Measurements from ENCODE around the gene NPAS3.

Gene NPAS3

GRCh38 chr14:33510063-33510481 is 571.4 kb downstream of the NPAS3 start:
- no peak overlapping the region for H3K4me3 ChIP-seq (ENCODE audit: low read depth in 1 of 2, low read length in 2 of 2)
- no peak overlapping the region for H3K9ac ChIP-seq (ENCODE audit: low read depth, low read length)
- H3K4me2 ChIP-seq (ENCODE audit: insufficient read depth, low read length) = no peak overlapping the region
- no peak for ATAC-seq (ENCODE audit: insufficient read depth, low read depth)
- no peaks in the 10 kb centered on the region for H4K20me1 ChIP-seq (ENCODE audit: insufficient read depth, low read length)
- DNase-seq = no peak
- H2AFZ ChIP-seq (ENCODE audit: low read depth, low read length) = no peak overlapping the region
- H3K79me2 ChIP-seq (ENCODE audit: insufficient read depth, low read length) = no peaks in the 10 kb centered on the region
- TF ChIP-seq, protein P1, sequence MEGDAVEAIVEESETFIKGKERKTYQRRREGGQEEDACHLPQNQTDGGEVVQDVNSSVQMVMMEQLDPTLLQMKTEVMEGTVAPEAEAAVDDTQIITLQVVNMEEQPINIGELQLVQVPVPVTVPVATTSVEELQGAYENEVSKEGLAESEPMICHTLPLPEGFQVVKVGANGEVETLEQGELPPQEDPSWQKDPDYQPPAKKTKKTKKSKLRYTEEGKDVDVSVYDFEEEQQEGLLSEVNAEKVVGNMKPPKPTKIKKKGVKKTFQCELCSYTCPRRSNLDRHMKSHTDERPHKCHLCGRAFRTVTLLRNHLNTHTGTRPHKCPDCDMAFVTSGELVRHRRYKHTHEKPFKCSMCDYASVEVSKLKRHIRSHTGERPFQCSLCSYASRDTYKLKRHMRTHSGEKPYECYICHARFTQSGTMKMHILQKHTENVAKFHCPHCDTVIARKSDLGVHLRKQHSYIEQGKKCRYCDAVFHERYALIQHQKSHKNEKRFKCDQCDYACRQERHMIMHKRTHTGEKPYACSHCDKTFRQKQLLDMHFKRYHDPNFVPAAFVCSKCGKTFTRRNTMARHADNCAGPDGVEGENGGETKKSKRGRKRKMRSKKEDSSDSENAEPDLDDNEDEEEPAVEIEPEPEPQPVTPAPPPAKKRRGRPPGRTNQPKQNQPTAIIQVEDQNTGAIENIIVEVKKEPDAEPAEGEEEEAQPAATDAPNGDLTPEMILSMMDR (IDR thresholded peaks at IDR 0.05; ENCODE audit: borderline replicate concordance, extremely low read depth, low read length, poor library complexity, severe bottlenecking) = no peak
- TF ChIP-seq EZH2 (IDR thresholded peaks at IDR 0.05; ENCODE audit: borderline replicate concordance, low read depth, low read length, severe bottlenecking) = no peak
- no peaks in the 10 kb centered on the region for H3K36me3 ChIP-seq (ENCODE audit: insufficient read depth, low read length)
- H3K4me1 ChIP-seq (ENCODE audit: insufficient read depth, low read length) = no peaks in the 10 kb centered on the region
- no peaks in the 10 kb centered on the region for H3K9me3 ChIP-seq (ENCODE audit: insufficient read depth, low read length, severe bottlenecking)
- H3K27me3 ChIP-seq (ENCODE audit: insufficient read depth, low read length, poor library complexity) = peaks cover 11% of the 10 kb centered on the region
- H3K27ac ChIP-seq (ENCODE audit: low read length) = no peak overlapping the region

DNA sequence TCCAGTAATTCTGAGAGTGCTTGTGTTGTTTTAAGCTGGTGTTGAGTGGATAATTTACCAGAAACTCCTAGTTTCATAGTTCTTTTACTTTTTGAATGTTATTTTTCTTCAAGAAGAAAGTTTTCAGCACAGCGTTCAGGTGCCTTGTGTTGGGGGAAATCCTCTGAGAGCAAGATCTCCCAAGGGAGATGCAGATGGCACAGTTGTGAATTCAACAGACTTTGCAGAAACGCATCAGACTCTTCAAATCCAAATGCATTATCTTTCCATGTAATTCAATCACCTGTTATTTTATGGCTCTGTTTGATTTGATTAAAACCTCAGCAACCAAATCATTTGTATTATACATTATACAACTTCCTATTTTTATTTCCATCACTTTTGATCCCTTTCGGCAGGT is 572.3 kb downstream of the NPAS3 start:
- H3K27me3 ChIP-seq (ENCODE audit: insufficient read depth, low read length, poor library complexity) = peaks cover 11% of the 10 kb centered on the region
- H3K79me2 ChIP-seq (ENCODE audit: insufficient read depth, low read length) = no peaks in the 10 kb centered on the region
- H3K9ac ChIP-seq (ENCODE audit: low read depth, low read length) = no peak overlapping the region
- H4K20me1 ChIP-seq (ENCODE audit: insufficient read depth, low read length) = no peaks in the 10 kb centered on the region
- no peak overlapping the region for H3K4me2 ChIP-seq (ENCODE audit: insufficient read depth, low read length)
- no peak overlapping the region for H3K4me3 ChIP-seq (ENCODE audit: low read depth in 1 of 2, low read length in 2 of 2)
- DNase-seq (no peak), ATAC-seq (ENCODE audit: insufficient read depth, low read depth) (no peak)
- H2AFZ ChIP-seq (ENCODE audit: low read depth, low read length) = no peak overlapping the region
- H3K36me3 ChIP-seq (ENCODE audit: insufficient read depth, low read length) = no peaks in the 10 kb centered on the region
- H3K27ac ChIP-seq (ENCODE audit: low read length) = no peak overlapping the region
- H3K9me3 ChIP-seq (ENCODE audit: insufficient read depth, low read length, severe bottlenecking) = no peaks in the 10 kb centered on the region
- H3K4me1 ChIP-seq (ENCODE audit: insufficient read depth, low read length) = no peaks in the 10 kb centered on the region
- no peak for TF ChIP-seq EZH2 (IDR thresholded peaks at IDR 0.05; ENCODE audit: borderline replicate concordance, low read depth, low read length, severe bottlenecking)
- TF ChIP-seq, protein P1 (IDR thresholded peaks at IDR 0.05; ENCODE audit: borderline replicate concordance, extremely low read depth, low read length, poor library complexity, severe bottlenecking) = no peak

- Histone ChIP-seq H2AFZ (ENCODE audit: low read depth, low read length) (no peak overlapping the region), H3K27me3 (ENCODE audit: insufficient read depth, low read length, poor library complexity) (peaks cover 11% of the 10 kb centered on the region), H3K9ac (ENCODE audit: low read depth, low read length) (no peak overlapping the region), H3K4me3 (ENCODE audit: low read depth in 1 of 2, low read length in 2 of 2) (no peak overlapping the region), H4K20me1 (ENCODE audit: insufficient read depth, low read length) (no peaks in the 10 kb centered on the region), H3K9me3 (ENCODE audit: insufficient read depth, low read length, severe bottlenecking) (no peaks in the 10 kb centered on the region), H3K4me1 (ENCODE audit: insufficient read depth, low read length) (no peaks in the 10 kb centered on the region), H3K4me2 (ENCODE audit: insufficient read depth, low read length) (no peak overlapping the region), H3K36me3 (ENCODE audit: insufficient read depth, low read length) (no peaks in the 10 kb centered on the region), H3K27ac (ENCODE audit: low read length) (no peak overlapping the region), H3K79me2 (ENCODE audit: insufficient read depth, low read length) (no peaks in the 10 kb centered on the region)
- ATAC-seq (ENCODE audit: insufficient read depth, low read depth) (no peak), DNase-seq (no peak)
- no peak for TF ChIP-seq EZH2 (IDR thresholded peaks at IDR 0.05; ENCODE audit: borderline replicate concordance, low read depth, low read length, severe bottlenecking)
Measured at GRCh38 chr14:33511851-33512640, 573.4 kb downstream of the NPAS3 start.

DNA sequence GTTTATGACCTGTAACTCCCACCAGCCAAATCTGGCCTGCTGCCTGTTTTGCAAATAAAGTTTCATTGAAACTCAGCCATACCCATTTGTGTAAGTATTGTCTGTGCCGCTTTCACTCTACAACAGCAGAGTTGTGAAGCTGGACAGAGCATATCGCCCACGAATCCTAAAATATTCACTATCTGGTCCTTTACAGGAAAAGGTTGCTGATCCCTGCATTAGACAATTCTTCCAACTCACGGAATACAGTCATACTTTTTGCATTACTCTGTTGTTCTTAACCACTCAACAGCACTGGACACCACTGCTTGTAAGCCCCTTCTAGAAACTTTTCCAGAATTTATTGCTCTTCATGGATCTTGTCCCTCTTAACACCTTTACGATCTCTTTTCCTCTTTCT is 576.8 kb downstream of the NPAS3 start:
- Histone ChIP-seq H3K4me1 (ENCODE audit: insufficient read depth, low read length) (no peaks in the 10 kb centered on the region), H3K79me2 (ENCODE audit: insufficient read depth, low read length) (no peaks in the 10 kb centered on the region), H3K4me3 (ENCODE audit: low read depth in 1 of 2, low read length in 2 of 2) (no peak overlapping the region), H4K20me1 (ENCODE audit: insufficient read depth, low read length) (no peaks in the 10 kb centered on the region), H3K27ac (ENCODE audit: low read length) (no peak overlapping the region), H3K27me3 (ENCODE audit: insufficient read depth, low read length, poor library complexity) (peaks cover 25% of the 10 kb centered on the region), H3K9ac (ENCODE audit: low read depth, low read length) (no peak overlapping the region), H3K4me2 (ENCODE audit: insufficient read depth, low read length) (no peak overlapping the region), H3K36me3 (ENCODE audit: insufficient read depth, low read length) (no peaks in the 10 kb centered on the region), H2AFZ (ENCODE audit: low read depth, low read length) (no peak overlapping the region), H3K9me3 (ENCODE audit: insufficient read depth, low read length, severe bottlenecking) (no peaks in the 10 kb centered on the region)
- DNase-seq (no peak), ATAC-seq (ENCODE audit: insufficient read depth, low read depth) (no peak)
- no peak for TF ChIP-seq EZH2 (IDR thresholded peaks at IDR 0.05; ENCODE audit: borderline replicate concordance, low read depth, low read length, severe bottlenecking)
- TF ChIP-seq, protein P1 (IDR thresholded peaks at IDR 0.05; ENCODE audit: borderline replicate concordance, extremely low read depth, low read length, poor library complexity, severe bottlenecking) = no peak

Data from DND-41 (cell line).